H1 (cell line): ENCODE results near the gene NQO2. TPM values are rescaled to one million over a fixed set of nuclear protein-coding genes. Genes with fewer than 3 reads are reported as not detected.

Experiments
- BRCA1 ChIP-seq: IDR thresholded peaks from 2 replicates; pipeline ENCODE4 v1.6.1; 2012; ENCODE audit warnings: low read depth, low read length, improper control_type of control experiment
- CHD2 ChIP-seq: IDR thresholded peaks from 2 replicates; pipeline ENCODE4 v1.6.1; 2012; ENCODE audit warnings: low read length, improper control_type of control experiment
- EZH2 ChIP-seq: fragments of 200-600 bp; sonication (generic); IDR thresholded peaks from 2 replicates; pipeline ENCODE4 v1.7.1; 2012; ENCODE audit warnings: low read depth, mild to moderate bottlenecking, moderate library complexity, low read length, inconsistent platforms; ENCODE audit not compliant: severe bottlenecking
- KDM4A ChIP-seq: IDR thresholded peaks from one replicate; pipeline ENCODE4 v1.7.1; 2012; ENCODE audit warnings: low read depth, mild to moderate bottlenecking, moderate library complexity, low read length, inconsistent platforms; ENCODE audit not compliant: severe bottlenecking
- MAFK ChIP-seq: IDR thresholded peaks from 2 replicates; pipeline ENCODE4 v1.6.1; 2012; ENCODE audit warnings: low read depth, mild to moderate bottlenecking, improper control_type of control experiment, low read length
- POLR2A ChIP-seq, 2 experiments: IDR thresholded peaks; 1 replicate in 1 of 2; 2 replicates in 1 of 2; pipeline ENCODE4 v1.6.1; 2011; ENCODE audit warnings: low read depth in 2 of 2, low read length in 2 of 2, mild to moderate bottlenecking in 2 of 2; ENCODE audit errors: control extremely low read depth in 1 of 2
- POLR2AphosphoS5 ChIP-seq: IDR thresholded peaks from 2 replicates; pipeline ENCODE4 v1.6.1; 2011; ENCODE audit warnings: low read depth, low read length
- SIX5 ChIP-seq: IDR thresholded peaks from 2 replicates; pipeline ENCODE4 v1.6.1; 2011; ENCODE audit warnings: mild to moderate bottlenecking, low read depth, low read length
- SP1 ChIP-seq: IDR thresholded peaks from 2 replicates; pipeline ENCODE4 v1.6.1; 2011; ENCODE audit warnings: low read depth, low read length
- polyA plus RNA-seq, 7 experiments: library from polyadenylated mRNA; depleted of rRNA in 3 of 7; stranded (reverse) in 5 of 7; unstranded in 2 of 7; fragments of >200 nt in 5 of 7; fragments of 200-250 nt in 2 of 7; gene quantifications; 1 replicate in 5 of 7; 2 replicates in 1 of 7; 4 replicates in 1 of 7; pipeline versions ENCODE4 v1.2.1 to v1.2.3, GENCODE V29; 2011 to 2013; ENCODE audit warnings: missing spikeins in 2 of 7, mixed read lengths in 2 of 7
- total RNA-seq: library from RNA; stranded (reverse); fragmentation: NEBNext Ultra II Directional; extraction: Animal tissue kit (Norgen Biotek cat#: 25700); gene quantifications from 2 replicates; pipeline ENCODE4 v1.2.1, GENCODE V29; 2021
- TF ChIP-seq, protein P1 (sequence below): fragments of 300-600 bp; sonication (generic); IDR thresholded peaks from 2 replicates; pipeline ENCODE4 v1.7.1; 2012; ENCODE audit warnings: low read length, moderate library complexity, mild to moderate bottlenecking, inconsistent platforms; ENCODE audit not compliant: insufficient replicate concordance
- TF ChIP-seq, protein P2 (sequence below): IDR thresholded peaks from 2 replicates; pipeline ENCODE4 v1.6.1; 2012; ENCODE audit warnings: inconsistent platforms
- TF ChIP-seq, protein P3 (sequence below): IDR thresholded peaks from 2 replicates; pipeline ENCODE4 v1.6.1; 2011; ENCODE audit warnings: low read depth, mild to moderate bottlenecking, low read length; ENCODE audit not compliant: insufficient read depth

The NQO2 gene
- total and polyA plus RNA-seq, 2 of the 8 experiments (the other 6 are each of a cell fraction or from before 2014, with no cell fraction given) = 135 to 168 TPM

DNA sequence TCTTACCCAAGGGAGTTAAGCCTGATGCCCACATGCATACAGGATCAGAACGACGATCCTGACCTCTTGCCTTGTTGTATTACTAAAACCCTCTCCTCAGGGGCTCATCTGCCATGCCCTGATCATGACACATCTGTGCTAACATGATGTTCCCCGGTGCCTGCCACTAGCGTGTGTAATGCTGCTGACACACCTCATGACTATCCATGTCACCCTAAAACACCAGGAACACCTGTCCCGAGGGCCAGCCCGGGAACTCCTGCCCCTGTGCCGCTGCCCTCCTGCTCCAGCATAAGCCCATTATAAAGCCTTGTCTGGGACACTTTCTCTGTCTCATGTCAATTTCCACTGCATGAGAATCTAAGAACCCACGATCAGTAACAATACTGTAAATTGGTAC, 35.9 kb upstream of the NQO2 start (continued):
- TF ChIP-seq, protein P1, sequence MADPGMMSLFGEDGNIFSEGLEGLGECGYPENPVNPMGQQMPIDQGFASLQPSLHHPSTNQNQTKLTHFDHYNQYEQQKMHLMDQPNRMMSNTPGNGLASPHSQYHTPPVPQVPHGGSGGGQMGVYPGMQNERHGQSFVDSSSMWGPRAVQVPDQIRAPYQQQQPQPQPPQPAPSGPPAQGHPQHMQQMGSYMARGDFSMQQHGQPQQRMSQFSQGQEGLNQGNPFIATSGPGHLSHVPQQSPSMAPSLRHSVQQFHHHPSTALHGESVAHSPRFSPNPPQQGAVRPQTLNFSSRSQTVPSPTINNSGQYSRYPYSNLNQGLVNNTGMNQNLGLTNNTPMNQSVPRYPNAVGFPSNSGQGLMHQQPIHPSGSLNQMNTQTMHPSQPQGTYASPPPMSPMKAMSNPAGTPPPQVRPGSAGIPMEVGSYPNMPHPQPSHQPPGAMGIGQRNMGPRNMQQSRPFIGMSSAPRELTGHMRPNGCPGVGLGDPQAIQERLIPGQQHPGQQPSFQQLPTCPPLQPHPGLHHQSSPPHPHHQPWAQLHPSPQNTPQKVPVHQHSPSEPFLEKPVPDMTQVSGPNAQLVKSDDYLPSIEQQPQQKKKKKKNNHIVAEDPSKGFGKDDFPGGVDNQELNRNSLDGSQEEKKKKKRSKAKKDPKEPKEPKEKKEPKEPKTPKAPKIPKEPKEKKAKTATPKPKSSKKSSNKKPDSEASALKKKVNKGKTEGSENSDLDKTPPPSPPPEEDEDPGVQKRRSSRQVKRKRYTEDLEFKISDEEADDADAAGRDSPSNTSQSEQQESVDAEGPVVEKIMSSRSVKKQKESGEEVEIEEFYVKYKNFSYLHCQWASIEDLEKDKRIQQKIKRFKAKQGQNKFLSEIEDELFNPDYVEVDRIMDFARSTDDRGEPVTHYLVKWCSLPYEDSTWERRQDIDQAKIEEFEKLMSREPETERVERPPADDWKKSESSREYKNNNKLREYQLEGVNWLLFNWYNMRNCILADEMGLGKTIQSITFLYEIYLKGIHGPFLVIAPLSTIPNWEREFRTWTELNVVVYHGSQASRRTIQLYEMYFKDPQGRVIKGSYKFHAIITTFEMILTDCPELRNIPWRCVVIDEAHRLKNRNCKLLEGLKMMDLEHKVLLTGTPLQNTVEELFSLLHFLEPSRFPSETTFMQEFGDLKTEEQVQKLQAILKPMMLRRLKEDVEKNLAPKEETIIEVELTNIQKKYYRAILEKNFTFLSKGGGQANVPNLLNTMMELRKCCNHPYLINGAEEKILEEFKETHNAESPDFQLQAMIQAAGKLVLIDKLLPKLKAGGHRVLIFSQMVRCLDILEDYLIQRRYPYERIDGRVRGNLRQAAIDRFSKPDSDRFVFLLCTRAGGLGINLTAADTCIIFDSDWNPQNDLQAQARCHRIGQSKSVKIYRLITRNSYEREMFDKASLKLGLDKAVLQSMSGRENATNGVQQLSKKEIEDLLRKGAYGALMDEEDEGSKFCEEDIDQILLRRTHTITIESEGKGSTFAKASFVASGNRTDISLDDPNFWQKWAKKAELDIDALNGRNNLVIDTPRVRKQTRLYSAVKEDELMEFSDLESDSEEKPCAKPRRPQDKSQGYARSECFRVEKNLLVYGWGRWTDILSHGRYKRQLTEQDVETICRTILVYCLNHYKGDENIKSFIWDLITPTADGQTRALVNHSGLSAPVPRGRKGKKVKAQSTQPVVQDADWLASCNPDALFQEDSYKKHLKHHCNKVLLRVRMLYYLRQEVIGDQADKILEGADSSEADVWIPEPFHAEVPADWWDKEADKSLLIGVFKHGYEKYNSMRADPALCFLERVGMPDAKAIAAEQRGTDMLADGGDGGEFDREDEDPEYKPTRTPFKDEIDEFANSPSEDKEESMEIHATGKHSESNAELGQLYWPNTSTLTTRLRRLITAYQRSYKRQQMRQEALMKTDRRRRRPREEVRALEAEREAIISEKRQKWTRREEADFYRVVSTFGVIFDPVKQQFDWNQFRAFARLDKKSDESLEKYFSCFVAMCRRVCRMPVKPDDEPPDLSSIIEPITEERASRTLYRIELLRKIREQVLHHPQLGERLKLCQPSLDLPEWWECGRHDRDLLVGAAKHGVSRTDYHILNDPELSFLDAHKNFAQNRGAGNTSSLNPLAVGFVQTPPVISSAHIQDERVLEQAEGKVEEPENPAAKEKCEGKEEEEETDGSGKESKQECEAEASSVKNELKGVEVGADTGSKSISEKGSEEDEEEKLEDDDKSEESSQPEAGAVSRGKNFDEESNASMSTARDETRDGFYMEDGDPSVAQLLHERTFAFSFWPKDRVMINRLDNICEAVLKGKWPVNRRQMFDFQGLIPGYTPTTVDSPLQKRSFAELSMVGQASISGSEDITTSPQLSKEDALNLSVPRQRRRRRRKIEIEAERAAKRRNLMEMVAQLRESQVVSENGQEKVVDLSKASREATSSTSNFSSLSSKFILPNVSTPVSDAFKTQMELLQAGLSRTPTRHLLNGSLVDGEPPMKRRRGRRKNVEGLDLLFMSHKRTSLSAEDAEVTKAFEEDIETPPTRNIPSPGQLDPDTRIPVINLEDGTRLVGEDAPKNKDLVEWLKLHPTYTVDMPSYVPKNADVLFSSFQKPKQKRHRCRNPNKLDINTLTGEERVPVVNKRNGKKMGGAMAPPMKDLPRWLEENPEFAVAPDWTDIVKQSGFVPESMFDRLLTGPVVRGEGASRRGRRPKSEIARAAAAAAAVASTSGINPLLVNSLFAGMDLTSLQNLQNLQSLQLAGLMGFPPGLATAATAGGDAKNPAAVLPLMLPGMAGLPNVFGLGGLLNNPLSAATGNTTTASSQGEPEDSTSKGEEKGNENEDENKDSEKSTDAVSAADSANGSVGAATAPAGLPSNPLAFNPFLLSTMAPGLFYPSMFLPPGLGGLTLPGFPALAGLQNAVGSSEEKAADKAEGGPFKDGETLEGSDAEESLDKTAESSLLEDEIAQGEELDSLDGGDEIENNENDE = no peak
- TF ChIP-seq KDM4A (no peak), SIX5 (no peak), POLR2AphosphoS5 (no peak), CHD2 (no peak), BRCA1 (no peak), POLR2A (IDR thresholded peaks at IDR 0.05; ENCODE audit: control extremely low read depth in 1 of 2, low read depth in 2 of 2, low read length in 2 of 2) (no peak), SP1 (no peak), MAFK (no peak), EZH2 (no peak)
- TF ChIP-seq, protein P2, sequence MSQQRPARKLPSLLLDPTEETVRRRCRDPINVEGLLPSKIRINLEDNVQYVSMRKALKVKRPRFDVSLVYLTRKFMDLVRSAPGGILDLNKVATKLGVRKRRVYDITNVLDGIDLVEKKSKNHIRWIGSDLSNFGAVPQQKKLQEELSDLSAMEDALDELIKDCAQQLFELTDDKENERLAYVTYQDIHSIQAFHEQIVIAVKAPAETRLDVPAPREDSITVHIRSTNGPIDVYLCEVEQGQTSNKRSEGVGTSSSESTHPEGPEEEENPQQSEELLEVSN = no peak
- TF ChIP-seq, protein P3, sequence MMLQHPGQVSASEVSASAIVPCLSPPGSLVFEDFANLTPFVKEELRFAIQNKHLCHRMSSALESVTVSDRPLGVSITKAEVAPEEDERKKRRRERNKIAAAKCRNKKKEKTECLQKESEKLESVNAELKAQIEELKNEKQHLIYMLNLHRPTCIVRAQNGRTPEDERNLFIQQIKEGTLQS = no peak
